Neuronal stem cell (in vitro differentiated cells): Measurements from ENCODE around the gene BEND6.

Experiments
- DNase-seq: peaks from one replicate; pipeline ENCODE4 v3.0.0-alpha.2; 2013; ENCODE audit warnings: low spot score
- H2AFZ ChIP-seq: one replicate; pipeline ENCODE4 v1.6.1; 2013; ENCODE audit warnings: mild to moderate bottlenecking, low read length, inconsistent platforms
- H2AK5ac ChIP-seq: 2 replicates; pipeline ENCODE4 v1.6.1; 2013; ENCODE audit warnings: low read depth, mild to moderate bottlenecking, inconsistent platforms, low read length, moderate library complexity, mixed read lengths
- H2BK120ac ChIP-seq: 2 replicates; pipeline ENCODE4 v1.6.1; 2013; ENCODE audit warnings: low read depth, mild to moderate bottlenecking, inconsistent platforms, low read length, moderate library complexity, mixed read lengths
- H2BK12ac ChIP-seq: one replicate; pipeline ENCODE4 v1.6.1; 2013; ENCODE audit warnings: low read length, inconsistent platforms
- H2BK15ac ChIP-seq: 2 replicates; pipeline ENCODE4 v1.6.1; 2013; ENCODE audit warnings: mild to moderate bottlenecking, low read length, inconsistent platforms, mixed read lengths
- H2BK5ac ChIP-seq: one replicate; pipeline ENCODE4 v1.6.1; 2013; ENCODE audit warnings: inconsistent platforms, mild to moderate bottlenecking, low read length, moderate library complexity
- H3K14ac ChIP-seq: one replicate; pipeline ENCODE4 v1.6.1; 2013; ENCODE audit warnings: low read length, inconsistent platforms
- H3K18ac ChIP-seq: 2 replicates; pipeline ENCODE4 v1.6.1; 2013; ENCODE audit warnings: low read length, inconsistent platforms
- H3K23ac ChIP-seq: 2 replicates; pipeline ENCODE4 v1.6.1; 2013; ENCODE audit warnings: low read depth, mild to moderate bottlenecking, mixed read lengths, low read length, inconsistent platforms; ENCODE audit not compliant: poor library complexity
- H3K27ac ChIP-seq: replicated peaks from 3 replicates; pipeline ENCODE4 v1.5.1; 2013; ENCODE audit warnings: low read length, inconsistent platforms
- H3K27me3 ChIP-seq, 3 experiments: 2 replicates each; pipeline ENCODE4 v1.6.1; 2013; ENCODE audit warnings: low read length in 3 of 3, mild to moderate bottlenecking in 2 of 3, inconsistent platforms in 1 of 3, low read depth in 1 of 3, mixed read lengths in 1 of 3, moderate library complexity in 1 of 3; ENCODE audit not compliant: control insufficient read depth in 3 of 3, insufficient read depth in 3 of 3
- H3K36me3 ChIP-seq, 2 donors: replicated peaks in 1 of 2; 2 replicates each; pipeline ENCODE4 v1.6.1; 2013; ENCODE audit warnings: low read length in 2 of 2; ENCODE audit not compliant: control insufficient read depth in 2 of 2, insufficient read depth in 2 of 2
- H3K4ac ChIP-seq: 2 replicates; pipeline ENCODE4 v1.6.1; 2013; ENCODE audit warnings: inconsistent platforms, mild to moderate bottlenecking, low read length, moderate library complexity
- H3K4me1 ChIP-seq, 2 donors: 1 replicate in 1 of 2; 2 replicates in 1 of 2; pipeline ENCODE4 v1.6.1; 2013; ENCODE audit warnings: low read length in 2 of 2, low read depth in 1 of 2; ENCODE audit not compliant: control insufficient read depth in 2 of 2, insufficient read depth in 1 of 2
- H3K4me2 ChIP-seq: one replicate; pipeline ENCODE4 v1.6.1; 2013; ENCODE audit warnings: mild to moderate bottlenecking, low read length, inconsistent platforms; ENCODE audit not compliant: insufficient read depth, poor library complexity, severe bottlenecking
- H3K4me3 ChIP-seq, 2 donors: 2 replicates each; pipeline ENCODE4 v1.5.1; 2013; ENCODE audit warnings: low read length in 2 of 2, mild to moderate bottlenecking in 2 of 2, inconsistent platforms in 1 of 2, moderate library complexity in 1 of 2
- H3K79me1 ChIP-seq: one replicate; pipeline ENCODE4 v1.6.1; 2013; ENCODE audit warnings: low read depth, mild to moderate bottlenecking, inconsistent platforms, low read length, moderate library complexity
- H3K9ac ChIP-seq: one replicate; pipeline ENCODE4 v1.6.1; 2013; ENCODE audit warnings: mild to moderate bottlenecking, low read depth, low read length, inconsistent platforms; ENCODE audit not compliant: poor library complexity
- H3K9me3 ChIP-seq, 2 donors: replicated peaks in 1 of 2; 2 replicates each; pipeline versions ENCODE3 to v1.6.1; 2013; ENCODE audit warnings: low read length in 2 of 2, mild to moderate bottlenecking in 2 of 2, inconsistent platforms in 1 of 2, low read depth in 1 of 2, mixed read lengths in 1 of 2, moderate library complexity in 1 of 2; ENCODE audit not compliant: control insufficient read depth in 2 of 2, insufficient read depth in 1 of 2
- H4K8ac ChIP-seq: one replicate; pipeline ENCODE4 v1.6.1; 2013; ENCODE audit warnings: low read depth, mild to moderate bottlenecking, inconsistent platforms, low read length, moderate library complexity
- H4K91ac ChIP-seq: one replicate; pipeline ENCODE4 v1.6.1; 2013; ENCODE audit warnings: low read length, low read depth, mild to moderate bottlenecking, inconsistent platforms; ENCODE audit not compliant: poor library complexity
- WGBS, 2 donors: extraction: QIAGEN DNeasy Blood & Tissue Kit; methylation state at CpG; one replicate each; pipeline ENCODE4 v1.1.7; 2013; ENCODE audit warnings: missing lambda C conversion rate in 2 of 2, mixed read lengths in 1 of 2; ENCODE audit not compliant: insufficient read length in 2 of 2, insufficient replicate concordance in 1 of 2; ENCODE audit errors: extremely low coverage in 2 of 2; 5-methylcytosine and 5-hydroxymethylcytosine counted together

The BEND6 gene

DNA sequence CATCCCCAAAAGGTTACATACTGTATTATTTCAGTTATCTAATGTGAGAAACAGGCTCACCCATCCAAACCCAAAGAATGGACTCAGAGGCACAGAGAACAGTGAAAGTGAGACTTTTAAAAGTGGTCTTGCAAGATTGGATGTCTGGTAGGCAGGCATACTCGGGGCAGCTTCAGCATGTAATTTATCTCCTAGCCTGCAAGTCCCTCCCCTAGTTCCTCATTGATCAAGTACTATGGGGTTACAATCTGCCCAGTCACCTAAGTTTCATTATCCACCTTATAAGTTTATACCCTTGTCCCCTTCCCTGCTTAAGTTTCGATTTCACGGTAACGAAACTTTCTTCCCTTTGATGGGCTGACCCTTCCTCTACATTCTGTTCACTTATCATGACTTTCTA lies 114.3 kb downstream of the BEND6 start:
- Histone ChIP-seq H3K14ac (no peak overlapping the region), H3K18ac (no peak overlapping the region), H3K27ac (no peak overlapping the region), H3K36me3 (peaks cover 2 to 33% of the 10 kb centered on the region in 2 donors), H3K9ac (no peak overlapping the region), H4K8ac (no peak overlapping the region), H2BK12ac (no peak overlapping the region), H3K4me1 (peaks cover 0 to 9% of the 10 kb centered on the region in 2 donors), H3K4me3 (no peak overlapping the region), H2BK5ac (no peak overlapping the region), H2BK15ac (no peak overlapping the region), H3K4me2 (no peak overlapping the region), H3K79me1 (no peaks in the 10 kb centered on the region), H2AK5ac (no peak overlapping the region), H2BK120ac (no peak overlapping the region), H3K4ac (no peak overlapping the region), H2AFZ (no peak overlapping the region), H3K23ac (no peak overlapping the region), H4K91ac (no peak overlapping the region), H3K27me3 (no peaks in the 10 kb centered on the region), H3K9me3 (no peaks in the 10 kb centered on the region)
- WGBS, 2 donors = no CpG with 5 or more reads among the region's 4 CpGs
- no peak for DNase-seq

- Histone ChIP-seq H3K23ac (no peak overlapping the region), H2AFZ (no peak overlapping the region), H3K9me3 (no peaks in the 10 kb centered on the region), H3K18ac (no peak overlapping the region), H3K27ac (peak overlapping the region; percentile 37), H2AK5ac (no peak overlapping the region), H3K14ac (no peak overlapping the region), H2BK5ac (no peak overlapping the region), H3K9ac (no peak overlapping the region), H3K79me1 (no peaks in the 10 kb centered on the region), H3K4me3 (no peak overlapping the region), H3K36me3 (peaks cover 0 to 28% of the 10 kb centered on the region in 2 donors), H3K4ac (no peak overlapping the region), H3K4me1 (peaks cover 0 to 9% of the 10 kb centered on the region in 2 donors), H3K27me3 (no peaks in the 10 kb centered on the region), H4K91ac (no peak overlapping the region), H3K4me2 (no peak overlapping the region), H2BK15ac (no peak overlapping the region), H2BK120ac (no peak overlapping the region), H4K8ac (no peak overlapping the region), H2BK12ac (no peak overlapping the region)
- DNase-seq = no peak
- WGBS, 2 donors = no CpG with 5 or more reads among the region's 9 CpGs
These were observed 115.0 kb downstream of the BEND6 start for GRCh38 chr6:57069920-57070331.

- WGBS, 2 donors = no CpG with 5 or more reads among the region's 3 CpGs
- no peak overlapping the region for H3K23ac ChIP-seq
These were observed 117.2 kb downstream of the BEND6 start for GRCh38 chr6:57072108-57072507.

GRCh38 chr6:57074383-57074782 lies 119.5 kb downstream of the BEND6 start:
- Histone ChIP-seq H3K4me1 (peaks cover 0 to 7% of the 10 kb centered on the region in 2 donors), H3K4me2 (no peak overlapping the region)

More at GRCh38 chr6:57072108-57072507, 117.2 kb downstream of the BEND6 start:
- Histone ChIP-seq H3K9ac (no peak overlapping the region), H3K4ac (no peak overlapping the region), H3K27ac (no peak overlapping the region), H2BK12ac (no peak overlapping the region), H3K27me3 (no peaks in the 10 kb centered on the region), H3K4me3 (no peak overlapping the region), H2AK5ac (no peak overlapping the region), H3K9me3 (no peaks in the 10 kb centered on the region), H2BK5ac (no peak overlapping the region), H3K4me1 (peaks cover 0 to 9% of the 10 kb centered on the region in 2 donors), H4K8ac (no peak overlapping the region), H3K36me3 (peaks cover 0 to 14% of the 10 kb centered on the region in 2 donors), H3K79me1 (no peaks in the 10 kb centered on the region), H2BK15ac (no peak overlapping the region), H2BK120ac (no peak overlapping the region), H3K18ac (no peak overlapping the region), H3K4me2 (no peak overlapping the region), H4K91ac (no peak overlapping the region), H2AFZ (no peak overlapping the region), H3K14ac (no peak overlapping the region)
- DNase-seq = no peak

More at GRCh38 chr6:57074383-57074782, 119.5 kb downstream of the BEND6 start:
- no peak overlapping the region for H2BK15ac ChIP-seq
- no peak overlapping the region for H4K91ac ChIP-seq
- H3K79me1 ChIP-seq = no peaks in the 10 kb centered on the region
- H3K27me3 ChIP-seq = no peaks in the 10 kb centered on the region
- no peak overlapping the region for H2AFZ ChIP-seq
- H3K4me3 ChIP-seq = no peak overlapping the region
- no CpG with 5 or more reads among the region's 8 CpGs for WGBS, 2 donors
- H2AK5ac ChIP-seq = no peak overlapping the region
- H3K9me3 ChIP-seq = peaks cover 0 to 9% of the 10 kb centered on the region in 2 donors
- no peak overlapping the region for H3K9ac ChIP-seq
- no peak overlapping the region for H2BK12ac ChIP-seq
- DNase-seq = no peak
- no peak overlapping the region for H2BK120ac ChIP-seq
- no peak overlapping the region for H4K8ac ChIP-seq
- no peak overlapping the region for H3K27ac ChIP-seq
- peaks cover under 1 to 11% of the 10 kb centered on the region in 2 donors for H3K36me3 ChIP-seq
- no peak overlapping the region for H2BK5ac ChIP-seq
- H3K23ac ChIP-seq = no peak overlapping the region
- no peak overlapping the region for H3K4ac ChIP-seq
- no peak overlapping the region for H3K14ac ChIP-seq
- H3K18ac ChIP-seq = no peak overlapping the region
